LHCN-M2 (cell line): ENCODE data around the gene ANKHD1. TPM values are rescaled to one million over a fixed set of nuclear protein-coding genes. Genes with fewer than 3 reads are reported as not detected.
A peak's percentile ranks its signal among the peaks of the same experiment; 100 is the strongest.
"Not testable (repeated sequence)": the region's sequence is repeated elsewhere in the genome, so short reads cannot be mapped to it uniquely, and the experiment has no call there.

Experiments
- DNase-seq: peaks from one replicate; pipeline ENCODE4 v3.0.0-alpha.2; 2012; ENCODE audit warnings: low read depth
- total RNA-seq: library from RNA; depleted of rRNA; stranded (reverse); fragments of >200 nt; gene quantifications from 2 replicates; pipeline ENCODE4 v1.2.3, GENCODE V29; 2014

ANKHD1 gene
- total RNA-seq, 1 experiment from 2014 or later, result 37.2 TPM

GRCh38 chr5:140423609-140424008 is 22.0 kb downstream of the ANKHD1 start:
- no peak for DNase-seq

- DNase-seq, result no peak
Observed at GRCh38 chr5:140424135-140424534, 22.5 kb downstream of the ANKHD1 start.

- DNase-seq, result not testable (repeated sequence)
Observed at GRCh38 chr5:140427726-140428125, 26.1 kb downstream of the ANKHD1 start.

- no peak for DNase-seq
Observed at GRCh38 chr5:140429724-140430123, 28.1 kb downstream of the ANKHD1 start.

GRCh38 chr5:140432212-140432611 is 30.6 kb downstream of the ANKHD1 start:
- no peak for DNase-seq

- no peak for DNase-seq
Observed at GRCh38 chr5:140432916-140433315, 31.3 kb downstream of the ANKHD1 start.

GRCh38 chr5:140457368-140457767 is 55.7 kb downstream of the ANKHD1 start:
- DNase-seq, result not testable (repeated sequence)

- DNase-seq, result no peak
Observed at GRCh38 chr5:140466981-140467742, 65.5 kb downstream of the ANKHD1 start.

GRCh38 chr5:140468188-140468587 is 66.6 kb downstream of the ANKHD1 start:
- peak; percentile 2 for DNase-seq

- no peak for DNase-seq
Observed at GRCh38 chr5:140469259-140469658, 67.6 kb downstream of the ANKHD1 start.

GRCh38 chr5:140480310-140481014 is 78.8 kb downstream of the ANKHD1 start:
- no peak for DNase-seq

GRCh38 chr5:140481758-140482157 is 80.1 kb downstream of the ANKHD1 start:
- peak; percentile 19 for DNase-seq

GRCh38 chr5:140483055-140483454 is 81.4 kb downstream of the ANKHD1 start:
- no peak for DNase-seq

GRCh38 chr5:140488141-140488540 is 86.5 kb downstream of the ANKHD1 start:
- DNase-seq, result peak; percentile 24

- DNase-seq, result no peak
Observed at GRCh38 chr5:140488914-140489313, 87.3 kb downstream of the ANKHD1 start.

GRCh38 chr5:140497897-140498296 is 96.3 kb downstream of the ANKHD1 start:
- no peak for DNase-seq

GRCh38 chr5:140498591-140498990 is 97.0 kb downstream of the ANKHD1 start:
- DNase-seq, result no peak

GRCh38 chr5:140502834-140503233 is 101.2 kb downstream of the ANKHD1 start:
- no peak for DNase-seq

- no peak for DNase-seq
Observed at GRCh38 chr5:140509898-140510297, 108.3 kb downstream of the ANKHD1 start.

- no peak for DNase-seq
Observed at GRCh38 chr5:140513124-140513523, 111.5 kb downstream of the ANKHD1 start.

GRCh38 chr5:140524003-140524402 is 122.4 kb downstream of the ANKHD1 start:
- no peak for DNase-seq

- no peak for DNase-seq
Observed at GRCh38 chr5:140540227-140540626, 138.6 kb downstream of the ANKHD1 start.

- DNase-seq, result no peak
Observed at GRCh38 chr5:140542972-140543371, 141.3 kb downstream of the ANKHD1 start.
